ENCODE data around the gene NFIB.

The NFIB gene

GRCh38 chr9:14304259-14304658 lies 9.7 kb downstream of the NFIB start:
- no peak for DNase-seq (ENCODE audit: low read depth)

- DNase-seq (ENCODE audit: low read depth), result no peak
Observed at GRCh38 chr9:14303521-14303920, 10.4 kb downstream of the NFIB start.

GRCh38 chr9:14303100-14303499 lies 10.8 kb downstream of the NFIB start:
- no peak for DNase-seq (ENCODE audit: low read depth)

GRCh38 chr9:14302405-14302804 lies 11.5 kb downstream of the NFIB start:
- no peak for DNase-seq (ENCODE audit: low read depth)

- DNase-seq (ENCODE audit: low read depth), result no peak
Observed at GRCh38 chr9:14301583-14302021, 12.3 kb downstream of the NFIB start.

- DNase-seq (ENCODE audit: low read depth), result no peak
Observed at GRCh38 chr9:14301006-14301405, 12.9 kb downstream of the NFIB start.

GRCh38 chr9:14300588-14300987 lies 13.4 kb downstream of the NFIB start:
- no peak for DNase-seq (ENCODE audit: low read depth)

GRCh38 chr9:14300040-14300439 lies 13.9 kb downstream of the NFIB start:
- DNase-seq (ENCODE audit: low read depth), result no peak

- DNase-seq (ENCODE audit: low read depth), result no peak
Observed at GRCh38 chr9:14298601-14299022, 15.3 kb downstream of the NFIB start.

- no peak for DNase-seq (ENCODE audit: low read depth)
Observed at GRCh38 chr9:14296495-14297113, 17.3 kb downstream of the NFIB start.

GRCh38 chr9:14294659-14295058 lies 19.3 kb downstream of the NFIB start:
- no peak for DNase-seq (ENCODE audit: low read depth)

- DNase-seq (ENCODE audit: low read depth), result no peak
Observed at GRCh38 chr9:14293801-14294200, 20.1 kb downstream of the NFIB start.

- no peak for DNase-seq (ENCODE audit: low read depth)
Observed at GRCh38 chr9:14292181-14292739, 21.7 kb downstream of the NFIB start.

- no peak for DNase-seq (ENCODE audit: low read depth)
Observed at GRCh38 chr9:14289916-14290315, 24.0 kb downstream of the NFIB start.

GRCh38 chr9:14288433-14288832 lies 25.5 kb downstream of the NFIB start:
- DNase-seq (ENCODE audit: low read depth), result no peak

- DNase-seq (ENCODE audit: low read depth), result no peak
Observed at GRCh38 chr9:14286121-14286520, 27.8 kb downstream of the NFIB start.

GRCh38 chr9:14283276-14283675 lies 30.7 kb downstream of the NFIB start:
- no peak for DNase-seq (ENCODE audit: low read depth)

- DNase-seq (ENCODE audit: low read depth), result no peak
Observed at GRCh38 chr9:14281876-14282275, 32.1 kb downstream of the NFIB start.

GRCh38 chr9:14281136-14281795 lies 32.7 kb downstream of the NFIB start:
- DNase-seq (ENCODE audit: low read depth), result no peak

- DNase-seq (ENCODE audit: low read depth), result no peak
Observed at GRCh38 chr9:14279671-14280070, 34.3 kb downstream of the NFIB start.

GRCh38 chr9:14278291-14278721 lies 35.6 kb downstream of the NFIB start:
- no peak for DNase-seq (ENCODE audit: low read depth)

- DNase-seq (ENCODE audit: low read depth), result no peak
Observed at GRCh38 chr9:14277761-14278160, 36.2 kb downstream of the NFIB start.

GRCh38 chr9:14277244-14277643 lies 36.7 kb downstream of the NFIB start:
- no peak for DNase-seq (ENCODE audit: low read depth)

- DNase-seq (ENCODE audit: low read depth), result no peak
Observed at GRCh38 chr9:14275331-14275730, 38.6 kb downstream of the NFIB start.
